ENCODE data around the gene AP1G1. TPM values are rescaled to one million over a fixed set of nuclear protein-coding genes. Genes with fewer than 3 reads are reported as not detected.
"Not testable (repeated sequence)": the region's sequence is repeated elsewhere in the genome, so short reads cannot be mapped to it uniquely, and the experiment has no call there.

AP1G1 gene
- total RNA-seq, 1 experiment from 2014 or later: 95.6 TPM

- CTCF ChIA-PET: no interaction called here
- BruUV-seq (replicated peaks): no TSS peak
- Histone ChIP-seq H3K27ac (ENCODE audit: low read depth, low read length, poor library complexity, severe bottlenecking) (no peak overlapping the region), H3K4me1 (ENCODE audit: insufficient read depth, low read length, poor library complexity, severe bottlenecking) (no peaks in the 10 kb centered on the region), H3K9me3 (ENCODE audit: low read depth, low read length, poor library complexity, severe bottlenecking) (no peaks in the 10 kb centered on the region), H3K36me3 (ENCODE audit: insufficient read depth, low read length, poor library complexity, severe bottlenecking) (no peaks in the 10 kb centered on the region), H3K27me3 (replicated peaks; ENCODE audit: insufficient read depth, low read depth, low read length, poor library complexity) (no peaks in the 10 kb centered on the region), H3K4me3 (ENCODE audit: low read depth, low read length, poor library complexity, severe bottlenecking) (no peak overlapping the region)
- no peak for DNase-seq (ENCODE audit: low spot score)
- POLR2A ChIA-PET (ENCODE audit: low non-redundant PET): no interaction called here
- no peak for TF ChIP-seq EZH2 (IDR thresholded peaks at IDR 0.05; ENCODE audit: borderline replicate concordance, low read depth, low read length, poor library complexity, severe bottlenecking)
- TF ChIP-seq, protein P1, sequence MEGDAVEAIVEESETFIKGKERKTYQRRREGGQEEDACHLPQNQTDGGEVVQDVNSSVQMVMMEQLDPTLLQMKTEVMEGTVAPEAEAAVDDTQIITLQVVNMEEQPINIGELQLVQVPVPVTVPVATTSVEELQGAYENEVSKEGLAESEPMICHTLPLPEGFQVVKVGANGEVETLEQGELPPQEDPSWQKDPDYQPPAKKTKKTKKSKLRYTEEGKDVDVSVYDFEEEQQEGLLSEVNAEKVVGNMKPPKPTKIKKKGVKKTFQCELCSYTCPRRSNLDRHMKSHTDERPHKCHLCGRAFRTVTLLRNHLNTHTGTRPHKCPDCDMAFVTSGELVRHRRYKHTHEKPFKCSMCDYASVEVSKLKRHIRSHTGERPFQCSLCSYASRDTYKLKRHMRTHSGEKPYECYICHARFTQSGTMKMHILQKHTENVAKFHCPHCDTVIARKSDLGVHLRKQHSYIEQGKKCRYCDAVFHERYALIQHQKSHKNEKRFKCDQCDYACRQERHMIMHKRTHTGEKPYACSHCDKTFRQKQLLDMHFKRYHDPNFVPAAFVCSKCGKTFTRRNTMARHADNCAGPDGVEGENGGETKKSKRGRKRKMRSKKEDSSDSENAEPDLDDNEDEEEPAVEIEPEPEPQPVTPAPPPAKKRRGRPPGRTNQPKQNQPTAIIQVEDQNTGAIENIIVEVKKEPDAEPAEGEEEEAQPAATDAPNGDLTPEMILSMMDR (conservative IDR thresholded peaks at IDR 0.05; ENCODE audit: low read depth, low read length): no peak
- intact Hi-C loops (cut with micrococcal nuclease; ENCODE audit: unreplicated experiment): no loop called here
These were observed 21.7 kb upstream of the AP1G1 start for GRCh38 chr16:71830359-71830758.

DNA sequence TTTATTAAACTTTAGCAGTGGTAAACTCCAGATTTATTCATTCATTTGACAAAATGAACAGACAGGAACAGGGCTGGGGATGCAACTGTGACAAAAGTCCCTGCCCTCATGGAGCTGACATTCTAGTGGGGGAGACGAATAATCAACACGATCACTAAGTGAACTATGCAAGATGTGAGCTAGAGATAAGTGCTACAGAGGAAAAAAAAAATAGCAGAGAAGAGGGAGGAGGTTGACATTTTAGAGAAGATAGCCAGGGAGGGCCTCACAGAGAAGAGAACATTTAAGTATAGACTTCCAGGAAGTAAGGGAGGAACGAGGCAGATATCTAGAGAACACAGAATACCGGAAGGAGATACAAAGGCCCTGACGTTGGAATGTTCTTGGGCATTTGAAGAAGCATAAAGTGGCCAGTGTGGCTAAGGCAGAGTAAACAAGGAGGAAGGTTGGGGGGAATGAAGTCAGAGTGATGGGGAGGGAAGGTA, 17.9 kb upstream of the AP1G1 start:
- H3K4me1 ChIP-seq (ENCODE audit: insufficient read depth, low read length, poor library complexity, severe bottlenecking): no peaks in the 10 kb centered on the region
- H3K36me3 ChIP-seq (ENCODE audit: insufficient read depth, low read length, poor library complexity, severe bottlenecking): no peaks in the 10 kb centered on the region
- no peak overlapping the region for H3K27ac ChIP-seq (ENCODE audit: low read depth, low read length, poor library complexity, severe bottlenecking)
- no peak for DNase-seq (ENCODE audit: low spot score)
- H3K4me3 ChIP-seq (ENCODE audit: low read depth, low read length, poor library complexity, severe bottlenecking): no peak overlapping the region
- intact Hi-C loops (cut with micrococcal nuclease; ENCODE audit: unreplicated experiment): no loop called here
- POLR2A ChIA-PET (ENCODE audit: low non-redundant PET): no interaction called here
- no peaks in the 10 kb centered on the region for H3K27me3 ChIP-seq (replicated peaks; ENCODE audit: insufficient read depth, low read depth, low read length, poor library complexity)
- BruUV-seq (replicated peaks): no TSS peak
- H3K9me3 ChIP-seq (ENCODE audit: low read depth, low read length, poor library complexity, severe bottlenecking): no peaks in the 10 kb centered on the region
- CTCF ChIA-PET: no interaction called here
- no peak for TF ChIP-seq EZH2 (IDR thresholded peaks at IDR 0.05; ENCODE audit: borderline replicate concordance, low read depth, low read length, poor library complexity, severe bottlenecking)
- TF ChIP-seq, protein P1 (conservative IDR thresholded peaks at IDR 0.05; ENCODE audit: low read depth, low read length): no peak

GRCh38 chr16:71817155-71817500, 8.5 kb upstream of the AP1G1 start:
- CTCF ChIA-PET; H3K4me1 ChIP-seq (ENCODE audit: insufficient read depth, low read length, poor library complexity, severe bottlenecking); BruUV-seq (replicated peaks); H3K27me3 ChIP-seq (replicated peaks; ENCODE audit: insufficient read depth, low read depth, low read length, poor library complexity); intact Hi-C loops (cut with micrococcal nuclease; ENCODE audit: unreplicated experiment); H3K4me3 ChIP-seq (ENCODE audit: low read depth, low read length, poor library complexity, severe bottlenecking); H3K9me3 ChIP-seq (ENCODE audit: low read depth, low read length, poor library complexity, severe bottlenecking); H3K36me3 ChIP-seq (ENCODE audit: insufficient read depth, low read length, poor library complexity, severe bottlenecking); H3K27ac ChIP-seq (ENCODE audit: low read depth, low read length, poor library complexity, severe bottlenecking); DNase-seq (ENCODE audit: low spot score); POLR2A ChIA-PET (ENCODE audit: low non-redundant PET): not testable (repeated sequence)

DNA sequence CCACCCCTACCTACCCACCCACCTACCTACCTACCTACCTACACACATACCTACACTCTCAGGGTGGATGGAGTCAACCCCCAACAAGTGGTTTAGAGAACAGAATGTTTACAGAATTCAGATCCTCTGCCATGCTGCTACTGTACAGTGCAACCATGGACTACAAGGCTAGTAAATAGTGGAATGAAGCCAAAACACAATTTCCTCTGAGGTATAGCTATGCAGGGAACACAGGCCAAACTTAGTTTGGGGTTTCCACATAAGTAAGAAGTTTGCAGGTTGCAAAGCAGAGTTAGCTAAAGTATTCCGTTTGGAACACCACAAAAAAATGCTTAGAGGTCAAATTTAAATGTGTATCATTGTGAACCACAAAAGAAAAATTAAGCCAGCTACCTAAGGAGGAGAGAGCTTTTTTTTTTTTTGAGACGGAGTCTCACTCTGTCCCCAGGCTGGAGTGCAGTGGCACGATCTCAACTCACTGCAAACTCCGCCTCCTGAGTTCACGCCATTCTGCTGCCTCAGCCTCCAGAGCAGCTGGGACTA, 2.7 kb upstream of the AP1G1 start:
- no peak for DNase-seq (ENCODE audit: low spot score)
- Histone ChIP-seq H3K27me3 (replicated peaks; ENCODE audit: insufficient read depth, low read depth, low read length, poor library complexity) (no peaks in the 10 kb centered on the region), H3K36me3 (ENCODE audit: insufficient read depth, low read length, poor library complexity, severe bottlenecking) (no peaks in the 10 kb centered on the region), H3K27ac (ENCODE audit: low read depth, low read length, poor library complexity, severe bottlenecking) (no peak overlapping the region), H3K4me3 (ENCODE audit: low read depth, low read length, poor library complexity, severe bottlenecking) (no peak overlapping the region), H3K4me1 (ENCODE audit: insufficient read depth, low read length, poor library complexity, severe bottlenecking) (peaks cover 10% of the 10 kb centered on the region), H3K9me3 (ENCODE audit: low read depth, low read length, poor library complexity, severe bottlenecking) (no peaks in the 10 kb centered on the region)
- ChIA-PET POLR2A (ENCODE audit: low non-redundant PET) (interaction anchor here (0.6 kb wide), 1 partner anchor 72 kb away, joined by 3 read pairs; no protein-coding TSS in a partner anchor), CTCF (no interaction called here)
- intact Hi-C loops (cut with micrococcal nuclease; ENCODE audit: unreplicated experiment): no loop called here
- no peak for TF ChIP-seq EZH2 (IDR thresholded peaks at IDR 0.05; ENCODE audit: borderline replicate concordance, low read depth, low read length, poor library complexity, severe bottlenecking)
- TF ChIP-seq, protein P1 (conservative IDR thresholded peaks at IDR 0.05; ENCODE audit: low read depth, low read length): no peak
- no TSS peak for BruUV-seq (replicated peaks)

DNA sequence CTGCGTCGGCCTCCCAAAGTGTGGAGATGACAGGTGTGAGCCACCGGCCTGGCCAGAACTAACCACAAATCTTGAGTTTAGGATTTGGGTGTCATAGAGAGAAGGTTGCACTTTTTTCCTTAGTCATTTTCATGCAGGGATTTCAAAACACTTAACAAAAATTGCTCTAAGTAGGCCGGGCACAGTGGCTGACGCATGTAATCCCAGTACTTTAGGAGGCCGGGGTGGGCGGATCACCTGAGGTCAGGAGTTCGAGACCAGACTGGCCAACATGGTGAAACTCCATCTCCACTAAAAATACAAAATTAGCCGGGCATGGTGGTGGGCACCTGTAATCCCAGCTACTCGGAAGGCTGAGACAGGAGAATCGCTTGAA, 1.5 kb upstream of the AP1G1 start:
- DNase-seq (ENCODE audit: low spot score); H3K36me3 ChIP-seq (ENCODE audit: insufficient read depth, low read length, poor library complexity, severe bottlenecking); H3K9me3 ChIP-seq (ENCODE audit: low read depth, low read length, poor library complexity, severe bottlenecking); BruUV-seq (replicated peaks); CTCF ChIA-PET; intact Hi-C loops (cut with micrococcal nuclease; ENCODE audit: unreplicated experiment); H3K4me3 ChIP-seq (ENCODE audit: low read depth, low read length, poor library complexity, severe bottlenecking); H3K27ac ChIP-seq (ENCODE audit: low read depth, low read length, poor library complexity, severe bottlenecking); H3K27me3 ChIP-seq (replicated peaks; ENCODE audit: insufficient read depth, low read depth, low read length, poor library complexity); POLR2A ChIA-PET (ENCODE audit: low non-redundant PET): not testable (repeated sequence)
- peaks cover 14% of the 10 kb centered on the region for H3K4me1 ChIP-seq (ENCODE audit: insufficient read depth, low read length, poor library complexity, severe bottlenecking)

Data from A673 (cell line).